HG03095 (cell line): ENCODE data around the gene MUC5B.
"Not testable (repeated sequence)": the region's sequence is repeated elsewhere in the genome, so short reads cannot be mapped to it uniquely, and the experiment has no call there.

Experiments
- ATAC-seq: cut with Tn5 transposase; IDR thresholded peaks from one replicate; pipeline ENCODE4 v1.9.1; 2021; ENCODE audit warnings: moderate library complexity; ENCODE audit not compliant: unreplicated experiment

MUC5B gene, protein sequence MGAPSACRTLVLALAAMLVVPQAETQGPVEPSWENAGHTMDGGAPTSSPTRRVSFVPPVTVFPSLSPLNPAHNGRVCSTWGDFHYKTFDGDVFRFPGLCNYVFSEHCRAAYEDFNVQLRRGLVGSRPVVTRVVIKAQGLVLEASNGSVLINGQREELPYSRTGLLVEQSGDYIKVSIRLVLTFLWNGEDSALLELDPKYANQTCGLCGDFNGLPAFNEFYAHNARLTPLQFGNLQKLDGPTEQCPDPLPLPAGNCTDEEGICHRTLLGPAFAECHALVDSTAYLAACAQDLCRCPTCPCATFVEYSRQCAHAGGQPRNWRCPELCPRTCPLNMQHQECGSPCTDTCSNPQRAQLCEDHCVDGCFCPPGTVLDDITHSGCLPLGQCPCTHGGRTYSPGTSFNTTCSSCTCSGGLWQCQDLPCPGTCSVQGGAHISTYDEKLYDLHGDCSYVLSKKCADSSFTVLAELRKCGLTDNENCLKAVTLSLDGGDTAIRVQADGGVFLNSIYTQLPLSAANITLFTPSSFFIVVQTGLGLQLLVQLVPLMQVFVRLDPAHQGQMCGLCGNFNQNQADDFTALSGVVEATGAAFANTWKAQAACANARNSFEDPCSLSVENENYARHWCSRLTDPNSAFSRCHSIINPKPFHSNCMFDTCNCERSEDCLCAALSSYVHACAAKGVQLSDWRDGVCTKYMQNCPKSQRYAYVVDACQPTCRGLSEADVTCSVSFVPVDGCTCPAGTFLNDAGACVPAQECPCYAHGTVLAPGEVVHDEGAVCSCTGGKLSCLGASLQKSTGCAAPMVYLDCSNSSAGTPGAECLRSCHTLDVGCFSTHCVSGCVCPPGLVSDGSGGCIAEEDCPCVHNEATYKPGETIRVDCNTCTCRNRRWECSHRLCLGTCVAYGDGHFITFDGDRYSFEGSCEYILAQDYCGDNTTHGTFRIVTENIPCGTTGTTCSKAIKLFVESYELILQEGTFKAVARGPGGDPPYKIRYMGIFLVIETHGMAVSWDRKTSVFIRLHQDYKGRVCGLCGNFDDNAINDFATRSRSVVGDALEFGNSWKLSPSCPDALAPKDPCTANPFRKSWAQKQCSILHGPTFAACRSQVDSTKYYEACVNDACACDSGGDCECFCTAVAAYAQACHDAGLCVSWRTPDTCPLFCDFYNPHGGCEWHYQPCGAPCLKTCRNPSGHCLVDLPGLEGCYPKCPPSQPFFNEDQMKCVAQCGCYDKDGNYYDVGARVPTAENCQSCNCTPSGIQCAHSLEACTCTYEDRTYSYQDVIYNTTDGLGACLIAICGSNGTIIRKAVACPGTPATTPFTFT (N-terminal part only)

DNA sequence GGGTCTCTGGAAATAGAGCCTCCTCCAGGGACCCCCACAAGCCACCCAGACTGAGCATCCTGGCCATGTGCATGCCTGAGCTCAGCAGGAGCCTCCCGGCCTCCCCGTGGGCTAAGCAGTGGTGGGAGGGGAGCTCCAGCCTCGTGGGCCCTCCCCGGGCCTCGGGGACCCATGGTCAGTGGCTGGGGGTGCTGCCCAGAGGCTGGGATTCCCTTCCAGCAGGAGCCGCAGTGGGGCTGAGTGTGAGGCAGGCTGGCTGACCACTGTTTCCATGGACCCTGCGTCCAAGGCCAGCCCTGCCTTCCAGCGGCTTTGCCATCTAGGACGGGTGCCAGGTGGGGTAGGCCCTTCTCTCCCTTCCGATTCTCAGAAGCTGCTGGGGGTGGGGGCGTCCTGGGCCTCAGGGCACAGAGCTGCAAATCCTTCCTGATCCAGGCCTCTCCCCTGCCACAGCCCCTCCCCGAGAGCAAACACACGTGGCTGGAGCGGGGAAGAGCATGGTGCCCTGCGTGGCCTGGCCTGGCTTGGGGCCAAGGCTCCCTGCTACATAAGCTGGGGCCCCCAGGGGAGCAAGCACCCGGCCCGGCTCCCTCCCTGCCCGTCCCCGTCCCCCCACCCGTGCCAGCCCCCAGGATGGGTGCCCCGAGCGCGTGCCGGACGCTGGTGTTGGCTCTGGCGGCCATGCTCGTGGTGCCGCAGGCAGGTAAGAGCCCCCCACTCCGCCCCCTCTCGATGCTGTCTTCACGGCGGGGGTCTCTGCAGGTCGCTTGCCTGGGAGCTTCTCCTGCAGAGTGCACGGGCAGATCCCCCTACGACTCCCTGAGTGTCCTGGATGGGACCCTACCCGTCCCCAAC lies at the start of gene MUC5B:
Gene MUC5B (plus strand): TSS at position 576 of the 855 bp plus-strand sequence. CDS start 58 bp downstream, at position 634.
- ATAC-seq: no peak

DNA sequence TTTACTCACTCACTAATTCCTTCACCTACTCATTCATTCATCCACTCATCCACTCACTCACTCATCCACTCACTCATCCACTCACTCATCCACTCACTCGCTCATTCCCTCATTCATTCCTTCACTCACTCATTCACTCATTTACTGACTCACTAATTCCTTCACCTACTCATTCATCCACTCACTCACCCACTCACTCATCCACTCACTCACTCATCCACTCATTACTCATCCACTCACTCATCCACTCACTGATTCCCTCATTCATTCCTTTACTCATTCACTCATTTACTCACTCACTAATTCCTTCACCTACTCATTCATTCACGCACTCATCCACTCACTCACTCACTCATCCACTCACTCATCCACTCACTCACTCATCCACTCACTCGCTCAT lies 49.5 kb upstream of the MUC5B start:
- not testable (repeated sequence) for ATAC-seq

DNA sequence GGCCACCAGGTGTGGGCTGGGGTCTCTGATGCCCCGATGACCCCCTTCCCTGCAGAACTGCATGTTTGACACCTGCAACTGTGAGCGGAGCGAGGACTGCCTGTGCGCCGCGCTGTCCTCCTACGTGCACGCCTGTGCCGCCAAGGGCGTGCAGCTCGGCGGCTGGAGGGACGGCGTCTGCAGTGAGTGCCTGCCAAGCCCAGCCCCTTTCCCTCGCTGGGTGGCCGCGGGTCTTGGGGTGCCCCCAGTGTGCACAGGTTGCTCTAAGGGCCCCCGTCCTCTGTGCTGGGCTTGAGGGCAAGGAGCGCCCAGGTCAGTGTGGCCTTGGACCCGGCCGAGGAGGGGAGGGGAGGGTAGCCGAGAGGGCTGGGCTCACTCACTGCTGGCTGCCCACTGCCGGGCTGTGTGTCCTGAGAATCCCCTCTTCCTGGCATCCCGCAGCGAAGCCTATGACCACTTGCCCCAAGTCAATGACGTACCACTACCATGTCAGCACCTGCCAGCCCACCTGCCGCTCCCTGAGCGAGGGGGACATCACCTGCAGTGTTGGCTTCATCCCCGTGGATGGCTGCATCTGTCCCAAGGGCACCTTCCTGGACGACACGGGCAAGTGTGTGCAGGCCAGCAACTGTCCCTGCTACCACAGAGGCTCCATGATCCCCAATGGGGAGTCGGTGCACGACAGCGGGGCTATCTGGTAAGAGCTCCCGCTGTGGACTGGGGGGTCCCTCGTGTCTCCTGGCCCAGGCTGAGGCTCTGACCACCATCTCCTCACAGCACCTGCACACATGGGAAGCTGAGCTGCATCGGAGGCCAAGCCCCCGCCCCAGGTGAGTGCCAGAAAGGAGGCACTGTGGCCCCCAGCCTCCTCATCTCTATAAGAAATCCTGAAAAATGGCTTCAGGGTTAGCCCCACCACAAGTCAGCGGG lies 48.2 kb upstream of the MUC5B start:
- ATAC-seq: no peak

- no peak for ATAC-seq
These were observed 47.2 kb upstream of the MUC5B start for GRCh38 chr11:1175461-1176223.

- ATAC-seq: no peak
These were observed 46.4 kb upstream of the MUC5B start for GRCh38 chr11:1176224-1177019.

- no peak for ATAC-seq
These were observed 45.7 kb upstream of the MUC5B start for GRCh38 chr11:1177020-1177770.

DNA sequence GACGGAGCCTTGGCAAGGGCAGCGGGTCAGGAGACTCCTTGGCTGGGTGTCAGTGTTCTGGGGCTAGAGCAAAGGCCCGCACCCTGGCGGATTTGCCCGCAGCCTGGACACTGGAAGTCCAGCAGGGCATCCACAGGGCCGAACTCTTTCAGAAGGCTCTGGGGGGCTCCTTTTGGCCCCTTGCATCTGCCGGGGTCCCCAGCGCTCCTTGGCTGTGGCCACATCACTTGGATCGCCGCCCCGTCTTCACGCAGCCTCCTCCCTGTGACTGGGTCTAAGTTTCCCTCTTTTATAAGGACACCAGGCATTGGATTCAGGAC lies 45.1 kb upstream of the MUC5B start:
- no peak for ATAC-seq

- ATAC-seq: no peak
These were observed 44.5 kb upstream of the MUC5B start for GRCh38 chr11:1178201-1178885.

GRCh38 chr11:1178906-1179305 lies 44.0 kb upstream of the MUC5B start:
- ATAC-seq: no peak

DNA sequence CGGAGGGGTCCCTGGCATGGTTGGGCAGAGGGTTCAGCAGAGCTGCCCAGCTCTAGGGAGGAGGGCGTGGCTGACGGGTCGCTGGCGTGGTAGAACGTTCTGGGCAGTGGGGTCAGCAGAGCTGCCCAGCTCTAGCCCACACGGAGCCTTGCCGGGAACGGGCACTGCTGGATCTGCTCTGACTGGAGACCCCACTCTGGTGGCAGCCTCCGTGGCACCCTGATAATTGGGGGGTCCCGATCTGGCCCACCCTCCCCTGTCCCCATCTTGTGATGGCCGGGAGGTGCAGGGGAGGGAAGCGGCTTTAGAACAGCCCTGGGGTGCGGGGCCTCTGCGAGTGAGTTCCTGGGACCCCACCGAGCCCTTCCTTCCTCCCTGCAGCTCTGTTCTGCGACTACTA lies 43.2 kb upstream of the MUC5B start:
- ATAC-seq: no peak

DNA sequence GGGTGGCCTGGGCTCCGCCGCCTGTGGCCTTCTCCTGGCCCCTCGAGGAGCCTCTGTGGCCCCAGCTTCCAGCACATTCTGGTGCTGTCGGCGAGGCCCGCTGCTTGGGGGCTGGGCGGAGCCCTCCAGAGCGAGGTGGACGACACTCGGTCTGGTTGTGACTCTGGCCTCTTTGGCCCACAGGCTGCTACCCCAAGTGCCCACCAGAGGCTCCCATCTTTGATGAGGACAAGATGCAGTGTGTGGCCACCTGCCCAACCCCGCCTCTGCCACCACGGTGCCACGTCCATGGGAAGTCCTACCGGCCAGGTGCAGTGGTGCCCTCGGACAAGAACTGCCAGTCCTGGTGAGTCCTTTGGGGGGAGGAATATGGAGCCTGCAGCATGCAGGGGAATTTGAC lies 42.7 kb upstream of the MUC5B start:
- no peak for ATAC-seq

DNA sequence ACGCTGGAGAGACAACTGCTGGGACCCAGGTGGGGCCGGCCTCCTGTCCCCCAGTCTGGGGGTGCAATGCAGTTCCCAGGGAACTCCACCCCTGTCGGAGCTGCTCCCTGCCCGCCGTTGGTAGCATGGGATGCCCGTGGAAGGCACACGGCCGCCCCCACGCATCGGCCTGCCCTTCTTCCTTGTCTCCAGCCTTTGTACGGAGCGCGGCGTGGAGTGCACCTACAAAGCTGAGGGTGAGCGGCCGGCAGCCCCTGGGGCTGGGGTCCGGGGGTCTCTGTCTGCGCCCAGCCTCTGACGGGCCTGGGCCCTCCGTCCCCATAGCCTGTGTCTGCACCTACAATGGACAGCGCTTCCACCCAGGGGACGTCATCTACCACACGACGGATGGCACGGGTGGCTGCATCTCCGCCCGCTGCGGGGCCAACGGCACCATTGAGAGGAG lies 41.9 kb upstream of the MUC5B start:
- no peak for ATAC-seq

DNA sequence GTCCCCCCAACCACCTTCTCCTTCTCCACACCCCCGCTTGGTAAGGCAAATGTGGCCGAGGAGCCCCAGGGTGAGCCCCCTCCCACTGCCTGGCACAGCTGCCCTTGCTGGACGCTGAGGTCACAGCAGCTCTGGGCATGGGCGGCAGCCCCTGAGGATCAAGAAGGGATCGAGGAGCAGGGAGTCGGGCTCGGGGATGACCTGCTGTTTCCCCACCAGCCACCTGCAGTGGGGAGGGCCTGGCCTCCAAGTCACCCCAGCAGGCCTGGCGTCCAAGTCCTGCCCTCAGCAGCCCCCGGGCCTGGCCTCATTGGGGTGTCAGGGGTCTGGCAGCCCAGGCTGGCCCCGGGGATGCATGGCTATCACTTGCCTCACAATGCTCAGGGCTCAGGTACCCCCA lies 41.4 kb upstream of the MUC5B start:
- ATAC-seq: no peak

DNA sequence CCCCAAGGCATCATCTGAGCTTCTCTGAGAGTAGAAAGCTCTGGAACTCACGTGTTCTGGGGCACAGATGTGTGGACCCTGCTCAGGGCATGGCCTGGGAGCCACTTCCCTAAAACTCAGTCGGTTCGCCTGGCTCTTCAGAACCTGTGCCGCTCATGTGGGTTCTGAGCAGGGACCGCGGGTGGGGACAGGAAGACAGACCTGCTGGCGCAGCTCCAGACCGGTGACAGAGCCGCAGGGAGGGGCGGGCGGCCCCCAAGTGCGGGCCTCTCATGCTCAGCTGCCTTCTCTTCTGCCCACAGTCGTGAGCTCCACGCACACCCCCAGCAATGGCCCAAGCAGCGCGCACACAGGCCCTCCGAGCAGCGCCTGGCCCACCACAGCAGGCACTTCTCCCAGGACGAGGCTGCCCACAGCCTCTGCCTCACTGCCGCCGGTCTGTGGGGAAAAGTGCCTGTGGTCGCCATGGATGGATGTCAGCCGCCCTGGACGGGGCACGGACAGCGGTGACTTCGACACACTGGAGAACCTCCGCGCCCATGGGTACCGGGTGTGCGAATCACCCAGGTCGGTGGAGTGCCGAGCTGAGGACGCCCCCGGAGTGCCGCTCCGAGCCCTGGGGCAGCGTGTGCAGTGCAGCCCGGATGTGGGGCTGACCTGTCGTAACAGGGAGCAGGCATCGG lies 40.9 kb upstream of the MUC5B start:
- ATAC-seq: no peak

DNA sequence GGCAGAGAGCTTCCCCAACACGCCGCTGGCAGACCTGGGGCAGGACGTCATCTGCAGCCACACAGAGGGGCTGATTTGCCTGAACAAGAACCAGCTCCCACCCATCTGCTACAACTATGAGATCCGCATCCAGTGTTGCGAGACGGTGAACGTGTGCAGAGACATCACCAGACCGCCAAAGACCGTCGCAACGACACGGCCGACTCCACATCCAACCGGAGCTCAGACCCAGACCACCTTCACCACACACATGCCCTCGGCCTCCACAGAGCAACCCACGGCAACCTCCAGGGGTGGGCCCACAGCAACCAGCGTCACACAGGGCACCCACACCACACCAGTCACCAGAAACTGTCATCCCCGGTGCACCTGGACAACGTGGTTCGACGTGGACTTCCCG lies 38.7 kb upstream of the MUC5B start:
- not testable (repeated sequence) for ATAC-seq
